ENCODE data around the gene SREK1.

The SREK1 gene

DNA sequence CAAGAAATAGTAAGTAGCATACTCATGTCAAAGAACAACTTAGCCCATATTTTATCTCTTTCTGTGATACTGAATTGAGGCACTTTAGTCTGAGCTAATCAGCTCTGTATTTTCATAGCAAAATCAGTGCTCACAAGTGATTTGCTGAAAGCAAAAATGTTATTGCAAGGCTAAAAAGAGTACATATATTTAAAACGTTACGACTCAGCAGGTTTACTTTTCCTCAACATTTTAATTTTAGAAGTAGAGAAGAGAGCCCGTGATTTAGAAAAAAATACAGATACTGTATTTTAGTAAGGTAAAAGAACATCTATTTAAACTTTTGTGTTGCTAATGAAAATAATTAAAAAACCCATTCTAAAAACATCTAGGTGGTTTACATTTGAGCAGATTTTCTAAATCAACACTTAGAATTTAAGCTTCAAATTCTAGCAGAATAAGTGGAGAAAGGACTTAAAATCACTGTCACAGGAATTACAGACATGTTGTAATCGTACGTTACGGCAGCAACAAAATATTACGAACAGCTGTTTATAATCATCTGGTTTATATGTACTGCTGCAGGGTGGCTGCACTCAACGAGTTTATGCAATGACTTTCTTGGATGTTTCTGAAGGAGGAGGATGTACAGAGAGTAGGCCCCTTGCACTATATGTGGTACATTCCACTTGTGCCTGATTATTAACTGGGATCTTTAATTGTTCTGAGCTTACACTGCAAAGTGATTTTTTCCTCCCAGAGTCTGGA, 20.1 kb downstream of the SREK1 start:
- DNase-seq: no peak

DNA sequence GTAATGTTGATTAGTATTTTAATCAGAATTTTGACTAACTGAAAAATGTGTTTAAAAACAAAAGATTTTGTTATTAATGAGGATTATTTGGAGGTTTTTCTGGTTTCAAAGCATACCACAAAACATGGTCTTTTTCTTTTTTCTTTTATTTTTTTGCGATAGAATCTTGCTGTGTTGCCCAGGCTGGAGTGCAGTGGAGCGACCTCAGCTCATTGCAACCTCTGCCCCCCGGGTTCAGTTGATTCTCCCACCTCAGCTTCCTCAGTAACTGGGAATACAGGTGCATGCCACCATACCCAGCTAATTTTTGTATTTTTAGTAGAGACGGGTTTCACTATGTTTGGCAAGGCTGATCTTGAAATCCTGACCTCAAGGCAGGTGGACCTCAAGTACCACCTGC, 24.1 kb downstream of the SREK1 start:
- no peak for DNase-seq

DNA sequence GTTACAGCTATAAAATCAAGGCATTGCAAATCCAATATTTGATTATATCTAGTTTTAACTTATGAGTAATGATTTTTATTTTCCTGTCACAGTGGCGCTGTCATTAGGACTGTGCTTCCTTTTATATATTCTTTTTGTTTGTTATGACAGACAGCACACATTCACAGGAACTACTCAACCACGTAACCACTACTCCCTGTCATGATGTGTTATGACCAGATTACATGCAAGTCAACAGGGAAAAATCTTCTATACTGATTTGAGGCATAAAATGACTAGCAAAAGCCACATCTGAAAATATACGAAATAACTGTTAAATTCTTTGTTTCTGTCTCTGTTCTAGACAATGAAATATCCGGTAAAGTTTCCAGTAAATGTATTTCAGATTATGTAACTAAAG, 25.4 kb downstream of the SREK1 start:
- no peak for DNase-seq

DNA sequence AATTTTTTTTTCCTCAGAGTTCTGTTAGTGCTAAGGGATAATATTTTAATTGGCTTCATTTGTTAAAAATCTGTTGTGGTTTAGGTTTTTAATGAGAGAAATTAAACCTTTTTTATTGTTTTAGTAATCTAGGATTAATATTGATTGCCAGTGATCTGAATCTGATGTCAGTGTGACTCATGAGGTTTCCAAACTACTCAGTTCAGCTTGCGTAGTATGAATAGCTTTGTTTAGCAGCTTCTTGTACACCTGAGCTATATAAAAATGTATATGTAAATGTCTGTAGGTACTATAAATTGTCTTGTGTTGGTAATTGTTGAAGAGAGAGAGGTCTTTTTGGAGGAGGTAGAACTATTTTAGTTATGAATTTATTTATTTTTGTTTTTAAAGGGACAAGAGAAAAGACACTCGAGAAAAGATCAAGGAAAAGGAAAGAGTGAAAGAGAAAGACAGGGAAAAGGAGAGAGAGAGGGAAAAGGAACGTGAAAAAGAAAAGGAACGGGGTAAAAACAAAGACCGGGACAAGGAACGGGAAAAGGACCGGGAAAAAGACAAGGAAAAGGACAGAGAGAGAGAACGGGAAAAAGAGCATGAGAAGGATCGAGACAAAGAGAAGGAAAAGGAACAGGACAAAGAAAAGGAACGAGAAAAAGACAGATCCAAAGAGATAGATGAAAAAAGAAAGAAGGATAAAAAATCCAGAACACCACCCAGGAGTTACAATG, 26.3 kb downstream of the SREK1 start:
- DNase-seq: no peak

DNA sequence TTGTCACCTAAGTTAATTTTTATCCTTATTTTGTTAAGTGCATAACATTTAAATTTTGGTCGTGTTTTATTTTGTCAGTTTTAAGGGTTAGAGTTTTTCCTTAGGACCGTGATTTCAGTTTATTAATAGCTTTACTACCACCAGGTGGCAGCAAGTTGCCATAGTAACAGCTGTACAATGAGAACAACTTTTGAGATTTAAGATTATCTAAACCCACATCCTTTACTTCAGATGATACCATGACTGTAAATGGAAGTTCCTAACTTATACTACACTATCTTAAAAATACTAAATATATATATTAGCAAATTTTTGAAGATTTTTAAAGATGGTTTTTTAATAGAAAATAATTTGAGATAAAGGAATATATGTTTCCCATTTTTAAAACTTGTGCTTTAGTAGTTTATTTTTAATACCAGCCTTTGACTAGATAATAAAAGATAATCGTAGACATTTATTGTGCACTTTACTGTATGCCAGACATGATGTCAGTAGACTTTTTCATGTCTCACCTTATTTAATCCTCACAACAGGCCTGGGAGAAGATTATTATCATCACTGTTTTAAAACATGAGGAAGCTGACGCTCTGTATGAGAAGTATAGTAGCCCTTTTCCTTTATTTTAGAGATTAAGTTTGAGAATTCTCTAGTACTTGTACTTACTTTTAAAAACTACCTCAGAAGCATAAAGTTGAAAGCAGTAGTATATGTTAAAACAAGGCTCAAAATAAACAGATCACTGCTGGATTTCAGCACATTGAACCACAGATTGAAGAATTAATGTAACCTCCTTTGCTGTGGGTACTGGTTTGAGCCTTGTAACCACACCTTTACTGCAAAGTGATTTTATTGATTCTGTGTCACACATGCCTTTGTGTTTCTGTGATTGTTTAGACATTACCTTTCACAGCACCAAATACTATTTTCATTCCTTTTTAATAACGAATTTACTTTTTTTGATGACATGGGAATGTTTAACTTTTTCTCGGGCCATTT, 27.5 kb downstream of the SREK1 start:
- DNase-seq: no peak

DNA sequence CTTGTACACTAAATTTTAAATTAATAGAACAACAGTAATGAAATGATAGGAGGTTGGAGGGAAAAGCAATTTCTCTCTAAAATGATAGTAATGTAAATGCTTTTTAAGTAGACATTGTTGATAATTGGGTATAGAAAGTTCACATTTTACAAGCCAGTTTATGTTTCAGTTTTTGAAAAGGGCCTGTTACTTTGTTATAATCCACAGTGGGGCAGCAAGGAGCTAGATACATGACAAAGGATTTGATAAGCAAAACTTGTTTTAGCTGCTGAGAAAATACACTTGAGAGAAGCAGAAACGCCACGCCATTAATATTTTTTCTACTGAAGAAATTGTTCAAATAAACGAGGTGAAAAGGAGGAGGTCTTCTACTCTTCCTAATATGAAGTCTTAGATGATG, 30.2 kb downstream of the SREK1 start:
- no peak for DNase-seq

DNA sequence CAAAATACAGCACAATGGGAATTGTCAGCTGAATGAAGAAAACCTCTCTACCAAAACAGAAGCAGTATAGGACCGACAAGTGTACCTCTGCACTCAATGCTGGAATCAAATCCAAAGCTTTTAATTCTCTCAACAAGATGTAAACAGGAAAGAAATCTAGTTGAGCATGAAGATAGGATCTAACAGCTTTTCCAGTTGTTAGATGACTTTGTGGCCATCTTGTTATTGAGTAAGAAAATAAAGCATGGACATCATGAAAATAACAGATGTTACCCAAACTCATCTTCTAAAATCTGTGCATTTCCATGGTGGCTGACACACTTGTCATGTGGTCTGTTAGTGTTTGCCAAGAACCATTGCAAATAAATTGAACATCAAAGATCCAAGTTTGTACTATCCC, 34.7 kb downstream of the SREK1 start:
- DNase-seq: no peak

DNA sequence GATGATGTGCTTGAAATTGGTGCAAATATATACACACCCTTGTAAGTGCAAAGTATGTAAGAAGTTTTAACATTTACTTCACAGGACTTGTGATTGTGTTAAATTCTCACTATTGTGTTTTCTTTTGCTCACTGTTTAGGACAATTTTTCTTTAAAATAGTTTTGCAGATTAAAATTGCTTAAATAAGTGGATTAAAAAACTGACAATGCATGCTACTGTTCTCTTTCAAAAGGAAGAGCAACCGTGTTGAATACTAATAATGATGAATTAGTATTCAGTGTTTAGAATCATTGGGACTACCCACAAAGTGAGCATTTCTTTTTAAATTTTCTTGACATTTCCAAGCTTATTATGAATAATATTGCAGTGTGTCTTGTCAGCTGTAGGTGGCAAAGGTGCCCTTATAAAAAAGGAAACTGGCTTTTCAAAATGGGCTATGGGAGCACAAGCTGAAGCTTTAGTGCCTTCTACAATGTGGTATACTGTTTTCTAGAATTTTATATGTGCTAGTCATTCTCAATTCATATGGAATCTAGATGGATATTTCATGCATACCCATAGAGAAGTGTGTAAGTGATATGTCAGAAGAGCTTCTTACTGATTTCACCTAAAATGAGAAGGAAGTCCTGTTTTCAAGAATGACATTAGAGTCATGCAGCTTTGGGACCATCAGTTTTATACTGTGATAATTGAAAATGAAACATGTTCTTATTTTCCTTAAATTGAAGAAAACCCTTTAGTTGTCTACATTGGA, 35.4 kb downstream of the SREK1 start:
- no peak for DNase-seq

DNA sequence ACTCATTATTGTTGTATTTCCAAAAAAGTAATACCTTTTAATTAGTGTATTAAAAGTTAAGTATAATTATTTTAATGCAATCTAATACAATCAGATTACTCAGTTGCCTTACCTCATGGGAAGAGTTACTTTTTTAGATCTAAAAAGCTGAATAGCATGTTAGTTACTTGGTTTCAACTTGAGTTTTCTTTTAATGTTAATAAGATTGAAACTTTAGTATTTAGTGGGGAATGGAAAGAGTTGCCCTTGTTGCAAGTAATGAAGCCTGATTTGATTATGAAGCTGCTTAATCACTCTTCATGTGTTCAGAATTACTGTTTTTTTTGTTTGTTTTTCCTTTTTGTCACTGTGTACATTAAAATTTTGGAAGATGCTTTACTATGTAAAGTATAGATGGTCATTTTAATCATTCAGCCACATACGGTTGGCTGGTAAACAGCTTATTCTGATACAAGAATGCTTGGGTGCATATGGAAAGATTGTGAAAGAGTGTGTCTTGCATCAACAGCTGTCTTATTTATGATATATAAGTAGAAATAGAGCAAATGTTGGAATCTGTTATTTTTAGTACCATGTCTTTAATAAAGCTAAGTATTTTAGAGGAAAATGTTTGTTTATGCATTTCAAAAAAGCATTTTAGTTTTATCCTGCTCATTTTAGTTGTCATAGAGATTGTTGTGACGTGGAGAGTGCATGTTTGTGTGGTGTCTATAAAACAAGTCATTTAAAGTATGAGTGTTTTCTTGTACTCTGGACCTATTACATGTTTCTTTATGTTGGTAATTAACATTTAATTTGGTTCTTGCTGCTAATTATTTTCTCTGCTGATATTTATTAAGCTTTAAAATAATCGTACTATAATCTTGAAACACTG, 36.4 kb downstream of the SREK1 start:
- DNase-seq: no peak

DNA sequence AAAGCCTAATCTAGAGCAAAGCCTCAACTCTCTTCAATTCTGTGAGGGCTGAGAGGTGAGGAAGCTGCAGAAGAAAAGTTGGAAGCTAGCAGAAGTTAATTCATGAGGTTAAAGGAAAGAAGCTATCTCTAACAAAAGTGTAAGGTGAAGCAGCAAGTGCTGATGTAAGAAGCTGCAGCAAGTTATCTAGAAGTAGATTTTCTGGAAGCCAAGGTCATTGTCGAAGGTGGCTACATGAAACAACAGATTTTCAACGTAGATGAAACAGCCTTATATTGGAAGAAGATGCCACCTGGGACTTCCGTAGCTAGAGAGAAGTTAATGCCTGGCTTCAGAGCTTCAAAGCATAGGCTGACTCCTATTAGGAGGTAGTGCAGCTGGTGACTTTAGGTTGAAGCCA, 42.0 kb downstream of the SREK1 start:
- DNase-seq: no peak

DNA sequence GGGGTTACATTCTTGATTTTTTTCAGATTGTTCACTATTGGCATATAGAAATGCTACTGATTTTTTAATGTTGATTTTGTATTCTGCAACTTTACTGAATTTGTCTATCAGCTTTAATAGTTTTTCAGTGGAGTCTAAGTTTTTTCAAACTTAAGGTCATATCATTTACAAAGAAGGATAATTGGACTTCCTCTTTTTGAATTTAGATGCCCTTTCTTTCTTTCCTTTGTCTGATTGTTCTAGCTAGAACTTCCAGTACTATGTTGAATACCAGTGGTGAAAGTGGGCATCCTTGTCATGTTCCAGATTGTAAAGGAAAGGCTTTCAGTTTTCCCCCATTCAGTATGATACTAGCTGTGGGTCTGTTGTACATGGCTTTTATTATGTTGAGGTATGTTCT, 49.3 kb downstream of the SREK1 start:
- DNase-seq: no peak

DNA sequence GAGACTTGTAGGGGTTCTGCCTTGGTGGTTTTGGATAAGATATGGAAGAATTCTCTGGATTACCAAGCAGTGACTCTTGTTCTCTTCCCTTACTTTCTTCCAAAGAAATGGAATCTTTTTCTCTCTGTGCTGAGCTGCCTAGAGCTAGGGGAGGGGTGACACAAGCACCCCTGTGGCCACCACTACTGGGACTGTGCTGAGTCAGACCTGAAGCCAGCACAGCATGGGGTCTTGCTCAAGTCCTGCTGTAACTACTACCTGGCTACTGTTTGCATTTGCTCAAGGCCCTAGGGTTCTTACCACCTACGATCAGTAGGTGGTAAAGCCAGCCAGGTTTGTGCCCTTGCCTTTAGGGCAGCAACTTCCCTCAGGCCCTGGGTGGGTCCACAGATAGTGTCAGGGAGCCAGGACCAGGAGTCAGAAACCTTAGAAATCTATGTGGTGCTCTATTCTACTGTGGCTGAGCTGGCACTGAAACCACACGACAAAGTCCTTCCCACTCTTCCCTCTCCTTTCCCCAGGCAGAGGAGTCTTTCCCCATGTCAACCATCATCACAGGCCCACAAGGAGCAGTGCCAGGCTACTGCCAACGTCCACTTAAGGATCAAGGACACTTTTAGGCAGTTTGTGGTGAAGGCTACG, 53.8 kb downstream of the SREK1 start:
- DNase-seq: no peak

DNA sequence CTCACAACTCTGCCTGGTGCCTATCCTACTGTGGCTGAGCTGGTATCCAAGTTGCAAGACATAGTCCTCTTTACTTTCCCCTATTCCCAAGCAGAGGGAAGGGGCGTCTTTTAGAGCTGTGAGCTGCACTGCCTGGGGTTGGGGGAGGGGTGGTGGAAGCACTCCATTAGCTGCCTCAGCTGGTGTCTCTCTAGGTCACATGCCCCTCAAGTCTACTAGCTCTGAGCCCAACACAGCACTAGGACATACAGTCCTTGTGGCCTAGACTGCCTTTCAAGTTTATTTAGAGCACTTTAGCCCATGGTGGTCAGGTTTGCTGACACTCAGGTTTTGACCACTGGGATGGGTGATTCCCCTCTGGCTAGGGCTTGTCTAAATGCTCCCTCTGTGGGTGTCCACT, 54.7 kb downstream of the SREK1 start:
- DNase-seq: no peak

DNA sequence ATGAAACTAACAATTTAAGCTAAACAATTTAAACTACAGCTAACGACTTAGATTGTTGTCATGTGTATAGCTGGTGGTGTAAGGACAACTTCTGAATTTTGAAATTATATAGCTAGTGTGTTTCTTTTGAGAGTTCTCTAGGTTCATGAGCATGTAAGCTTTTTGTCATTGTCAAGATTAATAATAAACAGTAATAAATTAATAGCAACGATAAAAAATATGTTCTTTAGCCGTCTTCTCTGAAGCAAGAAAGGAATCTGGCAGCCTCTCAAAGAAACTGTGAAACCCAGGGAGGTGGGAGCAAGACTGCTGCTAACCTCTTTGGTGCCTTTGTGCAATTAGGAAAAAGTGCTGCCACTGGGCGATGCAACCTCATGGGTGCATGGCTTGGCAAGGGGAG, 59.4 kb downstream of the SREK1 start:
- DNase-seq: no peak

DNA sequence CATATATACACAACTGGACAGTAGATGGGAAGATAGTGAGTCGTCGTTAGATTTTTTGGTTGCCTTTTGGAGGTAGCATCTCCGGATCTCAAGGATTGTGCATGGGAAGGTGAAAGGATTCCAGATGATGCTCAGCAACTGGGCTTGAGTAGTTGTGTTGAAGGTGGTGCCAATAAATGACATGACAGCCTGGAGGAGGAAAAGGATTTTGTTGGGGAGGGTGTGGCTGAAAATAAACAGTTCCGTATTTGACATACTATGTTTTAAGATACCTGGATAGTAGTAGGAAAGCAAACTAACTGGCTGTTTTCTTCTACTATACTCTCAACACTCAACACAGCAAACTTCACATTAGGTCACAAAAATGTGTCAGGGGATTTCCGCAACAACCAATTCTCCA, 62.4 kb downstream of the SREK1 start:
- no peak for DNase-seq

DNA sequence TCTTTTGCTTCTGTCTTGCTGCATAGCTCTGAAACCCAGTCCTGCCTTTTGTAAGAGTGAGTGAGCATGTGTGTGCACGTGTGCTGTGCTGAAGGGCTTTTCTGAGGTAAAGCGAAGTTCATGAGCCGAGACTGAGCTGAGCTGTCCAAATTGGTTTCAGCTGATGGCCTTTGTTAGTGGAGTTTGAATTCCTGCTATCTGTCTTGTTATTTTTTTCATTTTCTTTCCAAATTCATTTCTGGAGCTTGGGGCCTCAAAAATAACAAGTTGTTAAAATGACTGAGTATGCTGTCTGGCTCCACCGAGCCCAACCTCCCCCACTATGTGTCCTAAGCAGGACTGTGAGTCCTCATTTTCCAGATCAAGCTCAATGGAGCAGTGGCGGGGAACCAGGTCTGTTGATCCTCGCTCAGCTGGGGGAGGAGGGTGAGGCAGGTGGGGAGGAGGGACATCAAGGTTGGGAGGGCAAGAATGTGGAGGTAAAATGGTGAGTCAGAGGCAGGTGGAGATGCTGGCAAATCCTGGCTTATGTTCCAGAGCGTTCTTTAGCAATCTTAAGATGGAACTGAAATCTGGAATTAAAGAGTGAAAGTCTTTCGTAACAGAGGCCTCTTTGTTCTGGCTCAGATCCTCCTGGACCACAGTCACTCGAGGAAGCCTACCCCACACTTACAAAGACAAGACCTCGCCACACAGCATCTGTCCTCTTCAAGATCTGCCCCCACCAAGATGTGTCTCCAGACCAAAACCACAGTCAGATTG, 63.9 kb downstream of the SREK1 start:
- DNase-seq: no peak

DNA sequence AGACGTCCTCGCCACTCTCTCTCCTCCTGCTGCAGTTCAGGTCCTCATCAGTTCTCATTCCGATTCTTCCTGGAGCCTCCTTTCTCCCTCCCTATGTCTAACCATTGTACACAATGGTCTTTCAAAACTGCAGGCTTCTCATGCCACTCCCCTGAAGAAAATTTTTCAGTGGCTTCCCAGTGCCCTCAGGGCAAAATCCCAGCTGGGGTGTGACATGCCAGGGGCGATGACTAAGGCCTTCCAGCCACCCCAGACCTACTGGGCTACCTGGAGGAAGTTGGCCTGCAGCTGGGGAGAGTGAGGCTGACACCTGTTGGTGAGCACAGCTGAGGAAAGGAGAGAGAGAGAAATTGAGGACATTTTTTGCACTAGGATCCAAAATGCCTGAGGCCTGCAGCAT, 65.2 kb downstream of the SREK1 start:
- no peak for DNase-seq

DNA sequence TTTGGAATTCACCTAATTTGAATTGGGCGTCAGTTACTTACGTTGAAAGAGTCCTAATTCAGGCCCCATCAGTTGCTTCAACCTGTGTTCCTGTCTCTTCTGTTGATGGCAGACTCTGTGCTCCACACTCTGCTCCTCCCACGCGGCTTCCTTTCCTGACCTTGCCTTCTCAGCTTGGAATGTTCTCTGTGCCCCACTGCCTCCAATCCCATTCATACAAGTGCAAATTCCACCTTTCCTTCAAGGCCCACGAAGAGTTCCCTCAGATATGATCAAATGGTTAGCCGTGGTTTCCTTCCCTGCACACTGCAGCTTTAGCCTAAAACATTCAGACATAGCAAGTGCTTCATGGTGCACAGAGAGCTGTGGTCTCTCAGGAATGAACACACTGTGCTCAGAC, 65.7 kb downstream of the SREK1 start:
- no peak for DNase-seq

DNA sequence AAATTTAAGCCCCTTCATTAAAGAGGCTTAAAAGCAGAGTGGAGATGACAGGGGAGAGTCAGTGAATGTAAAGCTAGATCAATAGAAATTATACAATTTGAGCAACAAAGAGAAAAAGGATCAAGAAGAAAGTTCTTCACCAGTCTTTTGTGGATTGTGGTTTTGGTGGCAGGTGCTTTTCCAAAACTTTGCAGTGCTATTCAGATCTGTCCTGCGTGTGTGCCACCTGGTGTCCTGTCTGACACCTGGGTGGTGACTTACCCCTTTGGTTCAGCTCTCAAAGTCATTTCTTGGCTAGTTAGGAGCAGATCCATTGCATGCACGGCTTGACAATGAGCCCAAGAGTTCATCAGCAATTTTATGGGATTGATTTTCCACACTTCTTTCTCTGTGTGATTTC, 69.4 kb downstream of the SREK1 start:
- no peak for DNase-seq

DNA sequence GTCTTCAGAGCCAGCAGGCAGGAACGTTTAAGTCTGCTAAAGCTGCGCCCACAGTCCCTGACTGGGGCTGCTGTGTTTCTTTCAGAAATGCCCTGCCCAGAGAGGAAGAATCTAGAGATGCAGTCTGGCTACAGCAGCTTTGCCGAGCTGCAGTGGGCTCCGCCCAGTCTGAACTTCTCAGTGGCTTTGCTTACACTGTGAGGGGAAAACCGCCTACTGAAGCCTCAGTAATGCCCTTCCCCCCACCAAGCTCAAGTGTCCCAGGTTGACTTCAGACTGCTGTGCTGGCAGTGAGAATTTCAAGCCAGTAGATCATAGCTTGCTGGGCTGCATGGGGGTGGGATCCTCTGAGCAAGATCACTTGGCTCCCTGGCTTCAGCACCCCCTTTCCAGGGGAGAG, 78.4 kb downstream of the SREK1 start:
- no peak for DNase-seq

Measured in NCI-H187 treated with DMSO at 0.1 percent for 48 hours (cell line).